SH-SY5Y (cell line): ENCODE data around the gene IGFBP5.

Experiments used
- GATA2 ChIP-seq: IDR thresholded peaks from 2 replicates; pipeline ENCODE4 v1.6.1; 2011; ENCODE audit warnings: mild to moderate bottlenecking, low read depth, low read length
- GATA3 ChIP-seq: IDR thresholded peaks from 2 replicates; pipeline ENCODE4 v1.6.1; 2011; ENCODE audit warnings: low read depth, mild to moderate bottlenecking, low read length, moderate library complexity

DNA sequence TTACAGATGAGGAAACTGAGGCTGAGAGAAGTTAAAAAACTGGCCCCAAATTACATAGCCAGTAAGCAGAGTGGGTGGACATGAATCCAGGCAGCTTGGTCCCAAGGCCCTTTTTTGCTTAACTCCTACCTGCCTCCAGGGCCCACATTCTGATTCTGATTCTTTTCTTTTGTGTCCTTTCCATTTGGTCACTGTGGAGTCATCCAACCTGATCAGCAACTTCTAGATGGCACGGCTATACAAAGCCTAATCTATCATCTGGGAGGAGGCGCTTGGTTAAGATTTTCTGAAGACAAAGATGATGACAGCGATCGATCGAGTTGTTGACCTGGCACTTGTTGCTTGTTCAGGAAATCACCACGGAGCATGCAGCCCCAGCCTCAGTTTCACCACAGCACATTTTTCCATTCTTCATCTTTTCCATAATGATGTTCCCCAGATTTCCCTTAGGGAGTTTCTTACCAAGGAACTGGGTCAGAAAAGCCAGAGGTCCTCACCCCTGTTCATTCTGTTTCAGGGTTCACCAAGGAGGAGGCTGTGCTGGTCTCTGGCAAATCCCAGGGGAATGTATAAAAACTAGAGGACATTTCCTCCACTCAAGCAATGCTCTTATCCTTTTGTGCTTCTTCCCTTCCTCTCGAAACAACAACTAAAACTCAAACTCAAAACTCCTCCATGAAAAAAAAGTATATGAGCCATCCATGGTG is 69.0 kb downstream of the IGFBP5 start:
- TF ChIP-seq GATA2 (no peak), GATA3 (no peak)
